Measurements from ENCODE around the gene GNAT2.

The GNAT2 gene

DNA sequence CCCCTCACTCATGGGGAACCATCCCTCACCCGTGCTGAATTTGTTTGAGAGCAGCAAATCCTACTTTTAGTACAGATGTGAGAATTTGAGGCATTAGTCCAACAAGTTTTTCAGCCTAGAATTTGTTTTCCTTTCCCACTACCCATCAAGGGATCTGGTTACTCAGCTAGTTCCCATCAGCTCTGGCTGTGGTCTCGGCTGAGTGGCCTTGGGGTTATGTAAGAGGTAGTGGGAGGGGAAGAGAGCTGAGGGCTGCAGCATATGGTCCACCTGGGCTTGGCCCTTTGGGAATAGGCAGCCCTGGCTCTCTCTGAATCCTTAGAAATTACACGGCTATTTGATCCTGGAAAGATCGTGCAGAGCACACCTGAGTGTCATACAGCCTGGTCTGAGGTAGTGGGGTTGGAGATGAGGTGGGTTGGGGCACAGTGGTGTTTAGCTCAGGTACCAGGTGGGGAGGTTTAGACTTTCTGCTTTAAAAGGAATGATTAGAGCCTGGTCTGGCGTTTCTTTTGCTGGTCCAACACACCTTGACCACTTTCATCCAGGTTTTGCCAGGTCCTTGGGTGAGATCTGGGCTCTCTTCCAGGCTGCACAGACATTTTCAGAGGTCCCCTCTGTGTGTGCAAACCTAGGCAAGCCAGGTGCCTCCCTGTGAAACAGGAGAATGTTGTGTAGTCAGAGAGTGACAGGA lies 40.7 kb upstream of the GNAT2 start:
- in situ Hi-C loops (cut with HindIII; ENCODE audit: low pct_ligation_motif_present, low sequenced_read_pairs) = loop anchor here (10.0 kb wide), 1 partner anchor 105 kb away; the partner anchor contains the start of gene EPS8L3
- TF ChIP-seq, protein P1, sequence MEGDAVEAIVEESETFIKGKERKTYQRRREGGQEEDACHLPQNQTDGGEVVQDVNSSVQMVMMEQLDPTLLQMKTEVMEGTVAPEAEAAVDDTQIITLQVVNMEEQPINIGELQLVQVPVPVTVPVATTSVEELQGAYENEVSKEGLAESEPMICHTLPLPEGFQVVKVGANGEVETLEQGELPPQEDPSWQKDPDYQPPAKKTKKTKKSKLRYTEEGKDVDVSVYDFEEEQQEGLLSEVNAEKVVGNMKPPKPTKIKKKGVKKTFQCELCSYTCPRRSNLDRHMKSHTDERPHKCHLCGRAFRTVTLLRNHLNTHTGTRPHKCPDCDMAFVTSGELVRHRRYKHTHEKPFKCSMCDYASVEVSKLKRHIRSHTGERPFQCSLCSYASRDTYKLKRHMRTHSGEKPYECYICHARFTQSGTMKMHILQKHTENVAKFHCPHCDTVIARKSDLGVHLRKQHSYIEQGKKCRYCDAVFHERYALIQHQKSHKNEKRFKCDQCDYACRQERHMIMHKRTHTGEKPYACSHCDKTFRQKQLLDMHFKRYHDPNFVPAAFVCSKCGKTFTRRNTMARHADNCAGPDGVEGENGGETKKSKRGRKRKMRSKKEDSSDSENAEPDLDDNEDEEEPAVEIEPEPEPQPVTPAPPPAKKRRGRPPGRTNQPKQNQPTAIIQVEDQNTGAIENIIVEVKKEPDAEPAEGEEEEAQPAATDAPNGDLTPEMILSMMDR (IDR thresholded peaks at IDR 0.05; ENCODE audit: low read depth, low read length, missing control alignments) = no peak
- Histone ChIP-seq H3K27ac (no peak overlapping the region), H3K27me3 (replicated peaks) (no peaks in the 10 kb centered on the region), H3K36me3 (replicated peaks) (no peaks in the 10 kb centered on the region), H3K4me3 (ENCODE audit: low read depth, low read length) (no peak overlapping the region)
- no peak for DNase-seq

DNA sequence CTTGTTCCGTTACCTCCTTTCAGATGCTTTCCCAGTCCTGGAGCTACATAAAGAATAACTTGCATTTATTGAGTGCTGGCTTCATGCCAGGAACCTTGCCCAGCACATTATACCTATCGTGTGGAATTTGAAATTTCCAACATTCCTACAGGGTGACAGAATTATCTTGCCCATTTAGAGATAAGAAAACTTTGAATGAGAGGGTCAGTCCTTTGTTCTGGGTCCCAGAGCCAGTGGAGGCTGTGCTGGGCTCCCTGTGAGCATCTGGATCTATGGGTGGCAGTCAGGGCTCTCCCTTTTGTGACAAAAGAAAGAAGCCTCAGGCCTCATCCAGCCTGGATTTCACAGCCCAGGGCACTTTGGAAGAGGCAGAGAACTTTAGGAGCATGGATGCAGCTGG lies 39.7 kb upstream of the GNAT2 start:
- DNase-seq = no peak
- no peak overlapping the region for H3K27ac ChIP-seq
- TF ChIP-seq, protein P1 (IDR thresholded peaks at IDR 0.05; ENCODE audit: low read depth, low read length, missing control alignments) = no peak

DNA sequence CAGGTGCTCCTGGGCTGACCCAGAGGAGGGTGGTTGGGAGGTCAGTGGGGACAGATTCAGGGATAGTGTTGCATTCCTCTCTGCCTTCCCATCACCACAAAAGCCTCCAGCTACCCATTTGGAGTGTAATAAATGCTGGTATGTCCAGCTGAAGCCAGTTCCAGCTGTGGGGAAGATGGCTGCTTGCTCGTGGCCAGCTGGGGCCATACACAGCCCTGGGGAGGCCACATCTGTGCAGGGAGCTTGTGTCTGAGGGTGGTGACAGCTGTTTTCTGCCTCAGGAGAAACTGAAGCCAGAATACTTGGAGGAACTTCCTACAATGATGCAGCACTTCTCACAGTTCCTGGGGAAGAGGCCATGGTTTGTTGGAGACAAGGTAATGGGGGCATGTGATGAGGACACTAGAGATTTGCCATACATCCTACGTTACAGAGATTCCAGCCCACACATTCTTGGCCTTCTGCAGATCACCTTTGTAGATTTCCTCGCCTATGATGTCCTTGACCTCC lies 39.2 kb upstream of the GNAT2 start:
- in situ Hi-C loops (cut with HindIII; ENCODE audit: low pct_ligation_motif_present, low sequenced_read_pairs) = loop anchor here (10.0 kb wide), 1 partner anchor 106 kb away; the partner anchor contains the start of gene EPS8L3
- H3K36me3 ChIP-seq (replicated peaks) = no peaks in the 10 kb centered on the region
- H3K27me3 ChIP-seq (replicated peaks) = no peaks in the 10 kb centered on the region
- no peak for DNase-seq
- H3K27ac ChIP-seq = no peak overlapping the region
- H3K4me3 ChIP-seq (ENCODE audit: low read depth, low read length) = no peak overlapping the region
- TF ChIP-seq, protein P1 (IDR thresholded peaks at IDR 0.05; ENCODE audit: low read depth, low read length, missing control alignments) = no peak

More for the DNA sequence above, 39.7 kb upstream of the GNAT2 start:
- H3K27me3 ChIP-seq (replicated peaks) = no peaks in the 10 kb centered on the region
- H3K4me3 ChIP-seq (ENCODE audit: low read depth, low read length) = no peak overlapping the region
- no peaks in the 10 kb centered on the region for H3K36me3 ChIP-seq (replicated peaks)
- in situ Hi-C loops (cut with HindIII; ENCODE audit: low pct_ligation_motif_present, low sequenced_read_pairs) = loop anchor here (10.0 kb wide), 1 partner anchor 106 kb away; the partner anchor contains the start of gene EPS8L3

DNA sequence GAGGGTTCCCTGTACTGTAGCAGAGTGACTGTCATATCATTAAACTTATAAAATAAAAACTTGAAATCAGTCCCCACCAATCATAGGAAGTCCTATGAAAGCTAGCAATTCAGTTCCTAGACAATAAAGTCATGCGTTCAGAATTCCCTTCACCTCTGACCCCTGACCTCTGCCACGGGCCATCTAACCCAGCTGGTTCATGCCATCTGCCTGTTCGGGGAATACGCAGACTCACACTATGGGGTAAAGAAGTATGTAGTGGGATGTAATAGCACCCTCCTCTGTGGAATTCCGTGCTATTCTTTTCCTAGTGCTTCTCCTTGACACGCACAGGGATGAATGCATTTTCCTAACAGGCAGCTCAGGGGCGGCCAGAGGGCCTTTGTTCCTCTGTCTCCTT lies 38.6 kb upstream of the GNAT2 start:
- no peak for DNase-seq

DNA sequence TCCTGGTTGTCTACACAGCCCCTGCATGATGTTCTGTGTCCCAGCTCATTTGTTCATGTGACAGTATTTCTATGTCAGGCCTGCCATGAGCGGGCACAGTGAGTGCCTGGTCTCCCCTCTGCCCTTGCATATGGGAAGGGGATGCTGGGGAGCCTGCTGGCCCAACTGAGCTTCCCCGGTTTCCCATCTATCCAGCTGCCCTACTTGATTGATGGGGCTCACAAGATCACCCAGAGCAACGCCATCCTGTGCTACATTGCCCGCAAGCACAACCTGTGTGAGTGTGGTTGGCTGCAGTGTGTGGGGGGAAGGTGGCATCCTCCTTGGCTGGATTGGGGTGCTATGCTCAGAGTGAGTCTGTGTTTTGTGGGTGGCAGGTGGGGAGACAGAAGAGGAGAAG lies 38.0 kb upstream of the GNAT2 start:
- TF ChIP-seq, protein P1 (IDR thresholded peaks at IDR 0.05; ENCODE audit: low read depth, low read length, missing control alignments) = no peak
- H3K27me3 ChIP-seq (replicated peaks) = no peaks in the 10 kb centered on the region
- no peak overlapping the region for H3K4me3 ChIP-seq (ENCODE audit: low read depth, low read length)
- no peak for DNase-seq
- in situ Hi-C loops (cut with HindIII; ENCODE audit: low pct_ligation_motif_present, low sequenced_read_pairs) = loop anchor here (10.0 kb wide), 1 partner anchor 107 kb away; the partner anchor contains the start of gene EPS8L3
- H3K27ac ChIP-seq = no peak overlapping the region
- no peaks in the 10 kb centered on the region for H3K36me3 ChIP-seq (replicated peaks)

More for the DNA sequence above, 38.6 kb upstream of the GNAT2 start:
- no peaks in the 10 kb centered on the region for H3K27me3 ChIP-seq (replicated peaks)
- H3K27ac ChIP-seq = no peak overlapping the region
- in situ Hi-C loops (cut with HindIII; ENCODE audit: low pct_ligation_motif_present, low sequenced_read_pairs) = loop anchor here (10.0 kb wide), 1 partner anchor 107 kb away; the partner anchor contains the start of gene EPS8L3
- TF ChIP-seq, protein P1 (IDR thresholded peaks at IDR 0.05; ENCODE audit: low read depth, low read length, missing control alignments) = no peak
- H3K4me3 ChIP-seq (ENCODE audit: low read depth, low read length) = no peak overlapping the region
- no peaks in the 10 kb centered on the region for H3K36me3 ChIP-seq (replicated peaks)
